ENCODE results near the gene TRIP13. TPM values are rescaled to one million over a fixed set of nuclear protein-coding genes. Genes with fewer than 3 reads are reported as not detected.
"Not testable (repeated sequence)": the region's sequence is repeated elsewhere in the genome, so short reads cannot be mapped to it uniquely, and the experiment has no call there.

Gene TRIP13
- total RNA-seq: 1.0 TPM

GRCh38 chr5:892394-893136, at the start of gene TRIP13, which contains the start of gene BRD9:
TRIP13 (plus strand) TSS chr5:892884; CDS start chr5:892999, 115 bp downstream.
BRD9 (minus strand) TSS chr5:892801; CDS start chr5:892657, 144 bp downstream.
- DNase-seq (ENCODE audit: low spot score): peak; percentile 93
- peak; percentile 97 for ATAC-seq

- not testable (repeated sequence) for ATAC-seq
- peak; percentile 40 for DNase-seq (ENCODE audit: low spot score)
Measured at GRCh38 chr5:843371-843770, 49.3 kb upstream of the TRIP13 start.

- peak; percentile 48 for DNase-seq (ENCODE audit: low spot score)
- ATAC-seq: peak; percentile 25
Measured at GRCh38 chr5:843926-844325, 48.8 kb upstream of the TRIP13 start.

- not testable (repeated sequence) for ATAC-seq
- peak; percentile 47 for DNase-seq (ENCODE audit: low spot score)
Measured at GRCh38 chr5:844426-844825, 48.3 kb upstream of the TRIP13 start.

GRCh38 chr5:845031-845675, 47.5 kb upstream of the TRIP13 start:
- not testable (repeated sequence) for ATAC-seq
- DNase-seq (ENCODE audit: low spot score): peak; percentile 44

- DNase-seq (ENCODE audit: low spot score); ATAC-seq: not testable (repeated sequence)
Measured at GRCh38 chr5:845676-846601, 46.7 kb upstream of the TRIP13 start.

- DNase-seq (ENCODE audit: low spot score): peak; percentile 42
- ATAC-seq: not testable (repeated sequence)
Measured at GRCh38 chr5:846602-847091, 46.0 kb upstream of the TRIP13 start.

- not testable (repeated sequence) for DNase-seq (ENCODE audit: low spot score); ATAC-seq
Measured at GRCh38 chr5:847212-847611, 45.5 kb upstream of the TRIP13 start.

- not testable (repeated sequence) for DNase-seq (ENCODE audit: low spot score); ATAC-seq
Measured at GRCh38 chr5:847736-848135, 44.9 kb upstream of the TRIP13 start.

- ATAC-seq: no peak
- DNase-seq (ENCODE audit: low spot score): no peak
Measured at GRCh38 chr5:848671-849111, 44.0 kb upstream of the TRIP13 start.

GRCh38 chr5:849651-850301, 42.9 kb upstream of the TRIP13 start:
- no peak for DNase-seq (ENCODE audit: low spot score)

GRCh38 chr5:850511-851006, 42.1 kb upstream of the TRIP13 start, which contains the start of gene ZDHHC11:
ZDHHC11 (minus strand) TSS chr5:850986; CDS start chr5:850602, 384 bp downstream.
- peak; percentile 47 for ATAC-seq

More at GRCh38 chr5:849651-850301, 42.9 kb upstream of the TRIP13 start:
- no peak for ATAC-seq

GRCh38 chr5:851076-851475, 41.6 kb upstream of the TRIP13 start:
- no peak for ATAC-seq
- DNase-seq (ENCODE audit: low spot score): no peak

More at GRCh38 chr5:850511-851006, 42.1 kb upstream of the TRIP13 start, which contains the start of gene ZDHHC11:
- no peak for DNase-seq (ENCODE audit: low spot score)

GRCh38 chr5:851553-851952, 41.1 kb upstream of the TRIP13 start:
- ATAC-seq (no peak), DNase-seq (ENCODE audit: low spot score) (no peak)

- DNase-seq (ENCODE audit: low spot score) (no peak), ATAC-seq (no peak)
Measured at GRCh38 chr5:852018-852417, 40.7 kb upstream of the TRIP13 start.

- no peak for DNase-seq (ENCODE audit: low spot score)
- ATAC-seq: no peak
Measured at GRCh38 chr5:852431-853401, 40.0 kb upstream of the TRIP13 start.

- not testable (repeated sequence) for DNase-seq (ENCODE audit: low spot score); ATAC-seq
Measured at GRCh38 chr5:853416-854090, 39.1 kb upstream of the TRIP13 start.

GRCh38 chr5:854217-854616, 38.5 kb upstream of the TRIP13 start:
- ATAC-seq (no peak), DNase-seq (ENCODE audit: low spot score) (no peak)

All from left lobe of liver (tissue), 2 donors.